Fibroblast of skin of right quadriceps (primary cell): Measurements from ENCODE around the gene TPPP2.
A peak's percentile ranks its signal among the peaks of the same experiment; 100 is the strongest.

Source experiments
- DNase-seq: peaks from one replicate; pipeline ENCODE4 v3.0.0-alpha.2; 2013

TPPP2 gene

DNA sequence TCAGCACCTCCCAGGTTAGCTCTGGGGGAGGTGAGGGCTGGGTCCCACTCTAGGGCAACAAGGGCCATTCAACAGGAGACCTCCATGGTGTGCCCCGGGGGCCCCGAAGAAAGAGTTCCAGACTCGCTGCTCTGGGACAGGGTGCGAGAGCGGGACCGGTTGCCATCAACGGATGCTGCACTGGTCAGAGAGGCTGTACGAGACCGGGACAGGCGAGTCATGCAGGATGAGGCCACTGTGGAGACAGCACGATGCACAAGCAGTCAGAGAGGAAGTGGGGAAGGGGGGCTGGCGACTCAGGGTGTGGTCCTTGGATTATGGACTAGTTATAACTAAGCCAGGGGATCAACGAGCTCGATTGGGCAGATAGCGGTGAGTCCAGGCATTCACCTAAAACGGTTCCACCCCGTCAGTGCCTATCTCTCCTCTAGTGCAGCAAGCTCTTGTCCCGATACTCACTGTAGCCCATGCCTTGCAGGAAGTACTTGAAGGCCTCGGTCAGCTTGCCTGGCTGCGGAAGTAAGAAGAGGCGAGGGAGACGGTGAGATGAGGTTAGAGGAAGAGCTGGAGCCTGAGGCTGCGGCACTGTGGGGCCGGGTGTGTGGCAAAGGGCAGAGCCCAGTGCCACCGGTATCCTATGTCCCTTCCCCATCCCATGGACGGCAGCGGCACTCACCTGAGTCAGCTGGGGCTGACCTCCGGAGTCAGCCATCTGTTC is 12.3 kb upstream of the TPPP2 start:
- no peak for DNase-seq

DNA sequence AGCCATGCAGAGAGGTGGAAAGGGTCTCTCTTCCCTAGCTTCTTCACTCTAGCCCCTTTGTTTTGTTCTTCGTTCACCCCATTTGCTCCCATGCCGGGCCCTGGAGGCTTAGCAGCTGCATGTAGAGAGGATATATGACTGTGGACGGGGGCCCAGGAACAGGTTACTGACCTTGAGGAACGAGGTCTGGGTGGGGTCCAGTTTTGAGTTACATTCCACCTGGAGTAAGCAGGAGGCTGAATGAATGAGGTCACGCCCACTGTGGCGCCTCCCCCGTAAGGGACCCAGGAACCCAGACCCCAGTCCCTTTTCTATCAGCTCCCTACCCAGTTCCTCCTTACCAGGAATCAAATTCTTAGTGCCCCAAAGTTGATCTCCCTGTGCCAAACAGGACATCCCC is 11.7 kb upstream of the TPPP2 start:
- DNase-seq, result no peak

DNA sequence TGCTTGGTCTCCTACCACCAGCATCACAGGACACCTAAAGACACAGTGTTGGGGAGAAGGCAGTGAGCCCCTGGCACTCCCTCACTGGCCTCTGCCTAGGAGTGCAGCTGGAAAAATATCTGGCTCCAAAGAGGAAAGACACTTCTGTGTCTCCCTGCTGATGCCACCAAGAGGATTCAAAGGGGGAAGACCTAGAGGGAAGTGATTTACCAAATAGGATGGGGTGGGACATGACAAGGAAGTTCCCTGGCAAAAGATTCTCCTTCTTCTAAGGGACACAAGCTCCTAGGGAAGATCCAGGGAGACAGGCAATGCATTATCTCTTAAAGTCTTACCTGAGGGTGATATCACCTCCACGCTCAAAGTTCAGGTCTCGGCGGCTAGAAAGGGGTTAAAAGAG is 11.2 kb upstream of the TPPP2 start:
- no peak for DNase-seq

GRCh38 chr14:21019366-21019765 is 10.7 kb upstream of the TPPP2 start:
- peak; percentile 63 for DNase-seq

- no peak for DNase-seq
These were observed 9.0 kb upstream of the TPPP2 start for GRCh38 chr14:21020977-21021545.

GRCh38 chr14:21022686-21023085 is 7.3 kb upstream of the TPPP2 start:
- no peak for DNase-seq

GRCh38 chr14:21023174-21023573 is 6.8 kb upstream of the TPPP2 start:
- no peak for DNase-seq

DNA sequence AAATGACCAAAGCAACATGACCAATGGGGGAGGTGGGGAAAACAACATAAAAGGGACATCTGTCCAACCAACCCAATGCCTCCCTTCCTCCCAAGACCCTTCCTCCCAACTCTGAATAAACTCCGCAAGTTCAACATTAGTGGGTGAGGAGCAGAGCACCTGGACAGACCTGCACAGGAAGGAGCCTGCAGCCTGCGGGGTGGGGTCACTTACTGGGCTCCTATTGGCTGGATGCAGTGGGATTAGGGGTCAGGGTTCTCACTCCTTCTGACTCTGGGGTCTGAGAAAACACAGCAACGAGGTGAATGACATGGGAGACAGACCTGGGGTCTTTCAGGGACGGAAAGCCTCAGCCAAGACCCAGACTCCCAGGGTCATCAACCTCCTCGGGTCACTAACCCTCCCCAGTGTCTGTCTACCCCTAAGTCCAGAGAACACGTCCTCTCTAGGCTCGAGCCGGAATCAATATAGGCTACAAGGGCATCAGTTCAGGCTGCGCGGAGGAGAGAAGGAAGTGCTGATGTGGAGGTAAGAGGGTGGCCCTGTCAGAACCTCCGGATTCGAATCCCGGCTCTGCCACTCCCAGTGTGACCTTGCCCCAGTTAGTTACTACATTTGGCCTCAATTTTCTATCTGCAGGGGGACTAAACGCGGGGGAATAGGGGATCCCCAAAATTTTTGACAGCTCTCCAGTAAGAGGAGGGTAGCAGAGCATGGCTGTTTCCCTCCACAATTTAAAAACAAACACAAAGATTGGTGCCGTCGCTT is 6.0 kb upstream of the TPPP2 start:
- DNase-seq, result no peak

DNA sequence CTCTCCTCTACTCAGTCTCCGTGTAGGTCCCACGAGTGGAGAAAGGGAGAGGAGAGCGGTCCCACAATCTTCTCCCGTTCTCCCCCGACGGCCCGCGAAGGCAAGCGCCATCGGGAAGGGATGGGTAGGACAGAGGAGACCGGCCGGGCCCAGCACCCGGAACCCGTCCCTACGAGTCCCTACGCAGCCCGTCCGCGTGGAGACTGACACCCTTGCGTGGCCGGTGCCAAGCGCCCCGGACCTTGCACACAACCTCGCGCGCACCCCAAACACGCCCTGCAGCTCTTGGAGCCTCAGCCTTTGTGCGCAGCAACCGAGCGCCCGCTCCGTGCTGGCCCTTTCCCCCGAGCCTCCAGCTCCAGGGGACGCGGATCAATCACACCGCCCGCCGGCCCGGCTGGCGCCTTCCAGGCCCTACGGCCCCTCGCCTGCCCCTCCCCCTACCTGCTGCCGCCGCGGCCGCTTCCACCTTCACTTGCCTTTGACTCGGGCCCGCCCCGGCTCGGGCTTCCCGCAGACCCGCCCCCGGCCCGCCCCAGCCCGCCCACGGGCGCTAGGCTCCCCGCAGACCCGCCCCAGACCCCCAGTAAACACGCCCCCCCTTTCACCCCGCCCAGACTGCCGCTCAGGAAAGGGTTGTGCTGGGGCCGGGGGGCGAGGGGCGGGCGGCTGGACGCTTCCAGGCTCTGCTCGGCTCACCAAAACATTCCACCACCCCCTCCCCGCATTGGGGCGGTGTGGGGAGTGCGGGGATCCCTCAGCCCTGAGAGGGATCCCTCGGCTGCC is 5.2 kb upstream of the TPPP2 start, which contains the start of gene NDRG2:
NDRG2 (minus strand) TSS at position 477 of the 786 bp plus-strand sequence. CDS start 1,746 bp downstream, outside the sequence.
- DNase-seq, result peak; percentile 34

GRCh38 chr14:21025371-21026273 is 4.4 kb upstream of the TPPP2 start:
- no peak for DNase-seq

DNA sequence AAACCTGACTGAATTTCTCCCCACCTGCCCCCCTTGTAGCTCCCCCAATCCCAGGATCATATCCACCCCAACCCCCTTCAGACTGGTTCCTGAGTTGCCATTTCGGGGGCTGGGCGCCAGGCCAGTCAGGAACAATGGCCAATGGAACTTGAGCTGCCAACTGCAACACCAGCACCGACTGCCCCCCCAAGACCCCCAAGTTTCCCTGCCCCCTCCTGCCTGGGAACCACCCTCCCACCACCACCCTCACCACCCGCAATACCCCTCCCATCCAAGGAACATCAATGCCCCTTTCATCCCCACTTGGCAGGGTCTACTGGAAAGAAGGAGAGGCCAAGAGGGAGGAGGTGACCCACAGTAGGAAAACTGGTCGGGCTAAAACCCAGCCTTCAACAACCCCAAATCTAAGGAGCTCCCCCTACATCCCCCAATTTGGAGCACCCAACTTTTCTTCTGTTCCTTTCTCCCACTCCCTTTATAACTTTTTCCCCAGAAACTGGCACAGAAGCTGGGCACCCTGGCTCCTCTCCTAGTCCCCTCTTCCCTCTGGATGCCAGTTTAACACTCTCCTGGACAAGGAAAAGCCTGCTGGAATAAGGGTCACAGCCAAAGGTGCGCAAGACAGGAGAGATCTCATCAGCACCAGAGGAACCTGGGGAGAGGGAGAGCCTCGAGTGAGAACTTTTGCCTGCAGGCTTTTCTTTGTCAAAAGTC is 3.6 kb upstream of the TPPP2 start:
- DNase-seq, result no peak

DNA sequence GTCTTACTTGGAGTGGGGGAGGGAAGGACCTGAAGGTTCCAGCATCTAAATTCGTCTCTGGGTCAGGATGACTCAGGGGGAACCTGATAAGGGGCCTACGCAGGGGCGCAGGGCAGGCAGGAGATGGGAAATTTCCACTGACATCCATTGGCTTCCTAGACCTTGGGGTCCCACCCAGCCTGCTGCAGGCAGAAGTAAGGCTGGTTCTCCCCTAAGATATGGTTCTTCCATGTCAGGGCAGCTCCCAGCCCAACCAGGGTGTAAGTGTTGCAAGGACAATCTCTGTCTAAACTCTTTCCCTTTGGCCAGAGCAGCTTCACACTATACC is 3.1 kb upstream of the TPPP2 start:
- DNase-seq, result no peak

GRCh38 chr14:21030531-21030930 is 514 bp downstream of the TPPP2 start:
- DNase-seq, result no peak

DNA sequence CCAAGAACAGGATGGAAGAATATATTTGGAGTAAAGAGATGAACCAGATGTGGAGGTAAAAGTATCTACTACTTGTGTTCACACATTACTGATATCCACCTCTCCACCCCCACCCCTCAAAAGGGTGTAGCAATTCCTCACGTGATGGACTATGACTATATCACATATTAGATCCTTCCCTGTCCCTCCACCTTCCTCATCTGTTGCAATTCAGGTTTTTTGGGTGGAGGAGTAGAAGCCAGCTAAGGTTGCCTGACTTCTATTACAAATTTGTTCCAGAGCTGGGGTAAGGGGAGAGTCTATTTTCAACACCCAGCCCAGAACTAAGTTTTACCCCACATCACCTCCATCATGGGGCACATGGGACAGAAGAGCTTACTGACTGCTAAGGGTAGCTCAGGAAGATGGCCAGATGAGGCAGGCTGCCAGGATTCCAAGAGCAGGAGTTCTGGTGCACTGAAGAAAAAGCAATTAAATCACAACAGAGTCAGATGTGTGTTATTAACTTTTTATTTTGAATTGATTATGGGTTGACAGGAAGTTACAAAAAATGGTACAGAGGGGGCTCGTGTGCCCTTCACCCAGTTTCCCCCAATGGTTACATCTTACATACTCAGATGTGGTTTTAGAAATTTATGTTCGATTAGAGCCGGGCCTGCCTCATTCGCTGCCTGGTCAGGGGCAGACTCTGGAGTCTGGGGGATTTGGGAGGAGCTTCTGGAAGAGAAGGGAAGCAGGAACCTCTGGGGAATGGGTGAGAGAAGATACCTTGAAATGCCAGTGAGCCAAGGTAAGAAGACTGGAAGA is 2.5 kb downstream of the TPPP2 start:
- DNase-seq, result no peak

DNA sequence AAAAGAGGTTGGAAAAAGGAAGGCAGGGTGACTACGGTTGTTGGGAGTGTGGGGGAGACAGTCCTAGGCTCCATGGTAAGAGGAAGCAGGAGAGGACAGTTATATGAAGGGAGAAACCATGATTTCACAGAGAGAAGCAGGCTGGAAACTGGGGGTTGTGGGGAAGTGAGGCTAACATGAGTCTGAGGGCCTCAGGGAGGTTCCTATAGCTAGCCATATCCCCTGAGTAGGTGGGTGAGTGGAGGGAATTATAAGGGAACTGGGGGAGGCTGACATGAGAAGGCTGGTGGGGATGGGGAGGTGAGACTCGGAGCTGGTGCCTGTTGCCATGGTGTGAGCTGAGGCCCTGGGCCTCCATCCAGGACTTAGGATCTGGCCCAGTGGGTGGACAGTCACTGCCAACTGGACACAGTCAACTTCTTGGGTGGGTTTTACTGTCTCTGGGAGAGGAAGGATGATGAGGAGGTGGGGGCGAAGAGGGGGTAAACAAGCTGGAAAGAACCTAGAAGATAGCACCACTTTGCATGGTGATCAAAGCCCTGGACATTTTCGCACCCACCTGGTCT is 3.2 kb downstream of the TPPP2 start:
- no peak for DNase-seq

DNA sequence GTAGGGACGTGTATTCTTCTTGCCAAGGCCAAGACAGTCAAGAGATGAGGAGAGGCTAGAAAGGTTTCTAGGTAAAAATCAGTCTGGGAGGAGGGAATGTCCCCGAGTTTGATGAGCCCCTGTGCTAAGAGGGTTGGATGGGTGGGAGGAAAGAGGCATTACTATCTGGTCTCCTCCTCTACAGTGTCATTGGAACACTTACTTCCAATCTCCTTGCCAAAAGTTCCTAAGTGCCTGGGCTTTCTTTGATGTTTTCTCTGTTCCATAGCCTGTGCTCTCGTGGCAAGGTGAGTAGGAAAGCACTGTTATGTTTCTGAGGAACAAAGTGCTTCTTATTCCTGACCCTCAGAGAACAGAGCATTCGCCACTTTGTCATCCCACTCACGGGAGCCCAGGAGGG is 4.7 kb downstream of the TPPP2 start, which contains the start of gene RNASE13:
RNASE13 (minus strand) TSS at position 101 of the 400 bp plus-strand sequence. CDS start 519 bp downstream, outside the sequence.
- no peak for DNase-seq

DNA sequence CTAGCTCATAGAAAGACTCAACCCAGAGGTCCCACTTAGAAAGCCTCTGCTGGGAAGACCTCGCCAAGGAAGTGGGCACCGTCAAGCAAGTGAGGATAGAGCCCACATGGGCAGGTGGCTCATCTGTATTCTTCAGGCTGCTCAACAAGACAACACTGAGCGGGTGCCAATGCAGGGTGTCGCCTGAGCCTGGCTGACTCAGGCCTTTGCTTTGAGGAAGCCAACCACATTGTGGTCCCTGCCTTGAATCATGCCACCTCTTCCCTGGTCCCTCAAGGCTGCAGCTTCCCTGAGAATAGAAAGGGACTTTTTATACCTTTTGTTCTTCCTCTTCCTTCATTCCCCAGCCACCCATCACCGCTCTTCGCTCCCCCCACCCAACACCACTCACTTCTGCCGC is 6.7 kb downstream of the TPPP2 start:
- no peak for DNase-seq

DNA sequence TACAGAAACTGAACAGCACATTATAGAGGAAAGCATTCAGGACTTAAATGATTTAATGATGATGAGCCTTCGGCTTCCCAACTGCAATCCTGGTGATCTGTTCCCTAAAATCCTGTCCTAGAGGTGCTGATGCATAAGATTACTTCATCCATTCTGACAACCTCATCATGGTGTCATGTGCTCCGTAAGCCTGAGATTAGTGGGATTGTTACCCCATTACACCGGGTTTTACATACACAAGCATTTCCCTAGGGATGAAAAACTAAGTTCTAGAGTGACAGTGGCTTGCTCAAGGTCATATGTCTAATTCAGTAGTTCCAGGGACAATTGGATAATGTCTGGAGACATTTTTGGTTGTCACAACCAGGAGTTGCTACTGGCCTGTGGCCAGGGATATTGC is 7.1 kb downstream of the TPPP2 start:
- no peak for DNase-seq

- no peak for DNase-seq
These were observed 8.7 kb downstream of the TPPP2 start for GRCh38 chr14:21038441-21039422.
